ENCODE data around the gene MYRIP. TPM values are rescaled to one million over a fixed set of nuclear protein-coding genes. Genes with fewer than 3 reads are reported as not detected.

Gene MYRIP
- total RNA-seq, 1 experiment from 2014 or later: not detected

GRCh38 chr3:39839484-39839883 is 30.1 kb downstream of the MYRIP start:
- no TSS peak for BruUV-seq (replicated peaks)
- ATAC-seq: no peak
- CTCF ChIA-PET: no interaction called here

GRCh38 chr3:39843440-39843839 is 34.0 kb downstream of the MYRIP start:
- Histone ChIP-seq H3K9ac (ENCODE audit: low read length) (no peak overlapping the region), H3K4me2 (ENCODE audit: low read length) (no peak overlapping the region), H3K36me3 (ENCODE audit: low read depth, low read length) (no peaks in the 10 kb centered on the region), H3K4me3 (ENCODE audit: low read length) (no peak overlapping the region), H3K27ac (ENCODE audit: low read length) (no peak overlapping the region), H3K4me1 (ENCODE audit: insufficient read depth, low read length) (no peaks in the 10 kb centered on the region), H2AFZ (ENCODE audit: low read length) (no peak overlapping the region), H3K79me2 (ENCODE audit: low read length) (no peaks in the 10 kb centered on the region), H3K27me3 (ENCODE audit: low read length) (no peaks in the 10 kb centered on the region), H3F3A (ENCODE audit: low read length, unreplicated experiment) (no peaks in the 10 kb centered on the region), H3K9me2 (replicated peaks; ENCODE audit: low read length) (no peaks in the 10 kb centered on the region), H4K20me1 (ENCODE audit: low read length) (no peaks in the 10 kb centered on the region), H3K9me3 (ENCODE audit: low read length) (0 out of 2 replicates have a peak, but pooled peaks cover 3% of the 10 kb centered on the region)
- DNase-seq: no peak
- BruUV-seq (replicated peaks): no TSS peak
- POLR2A ChIA-PET (ENCODE audit: unreplicated experiment): no interaction called here
- CTCF ChIA-PET: no interaction called here
- TF ChIP-seq EZH2phosphoT487 (IDR thresholded peaks at IDR 0.05; ENCODE audit: borderline replicate concordance, low read length): no peak
- TF ChIP-seq EZH2 (IDR thresholded peaks at IDR 0.05; ENCODE audit: low read length, unreplicated experiment): no peak
- TF ChIP-seq CTCF (conservative IDR thresholded peaks at IDR 0.05; ENCODE audit: low read depth, low read length): no peak
- no peak for ATAC-seq
- intact Hi-C loops (cut with micrococcal nuclease): no loop called here

More at GRCh38 chr3:39839484-39839883, 30.1 kb downstream of the MYRIP start:
- Histone ChIP-seq H3K4me1 (ENCODE audit: insufficient read depth, low read length) (no peaks in the 10 kb centered on the region), H3K4me3 (ENCODE audit: low read length) (no peak overlapping the region), H3K27me3 (ENCODE audit: low read length) (no peaks in the 10 kb centered on the region), H3K36me3 (ENCODE audit: low read depth, low read length) (no peaks in the 10 kb centered on the region), H3K27ac (ENCODE audit: low read length) (no peak overlapping the region), H3K79me2 (ENCODE audit: low read length) (no peaks in the 10 kb centered on the region), H3F3A (ENCODE audit: low read length, unreplicated experiment) (no peaks in the 10 kb centered on the region), H3K9me2 (replicated peaks; ENCODE audit: low read length) (no peaks in the 10 kb centered on the region), H4K20me1 (ENCODE audit: low read length) (no peaks in the 10 kb centered on the region), H3K9ac (ENCODE audit: low read length) (no peak overlapping the region), H3K9me3 (ENCODE audit: low read length) (no peaks in the 10 kb centered on the region), H3K4me2 (ENCODE audit: low read length) (no peak overlapping the region), H2AFZ (ENCODE audit: low read length) (no peak overlapping the region)
- DNase-seq: no peak
- intact Hi-C loops (cut with micrococcal nuclease): no loop called here
- POLR2A ChIA-PET (ENCODE audit: unreplicated experiment): no interaction called here
- TF ChIP-seq EZH2phosphoT487 (IDR thresholded peaks at IDR 0.05; ENCODE audit: borderline replicate concordance, low read length): no peak
- no peak for TF ChIP-seq CTCF (conservative IDR thresholded peaks at IDR 0.05; ENCODE audit: low read depth, low read length)
- no peak for TF ChIP-seq EZH2 (IDR thresholded peaks at IDR 0.05; ENCODE audit: low read length, unreplicated experiment)

GRCh38 chr3:39848365-39848764 is 39.0 kb downstream of the MYRIP start:
- BruUV-seq (replicated peaks): no TSS peak
- no peak for TF ChIP-seq EZH2phosphoT487 (IDR thresholded peaks at IDR 0.05; ENCODE audit: borderline replicate concordance, low read length)
- no peak for TF ChIP-seq EZH2 (IDR thresholded peaks at IDR 0.05; ENCODE audit: low read length, unreplicated experiment)
- no peak for TF ChIP-seq CTCF (conservative IDR thresholded peaks at IDR 0.05; ENCODE audit: low read depth, low read length)
- H3K4me2 ChIP-seq (ENCODE audit: low read length): no peak overlapping the region
- H3K9me2 ChIP-seq (replicated peaks; ENCODE audit: low read length): no peaks in the 10 kb centered on the region
- no peak overlapping the region for H3K27ac ChIP-seq (ENCODE audit: low read length)
- ATAC-seq (no peak), DNase-seq (no peak)
- no peaks in the 10 kb centered on the region for H4K20me1 ChIP-seq (ENCODE audit: low read length)
- ChIA-PET CTCF (no interaction called here), POLR2A (ENCODE audit: unreplicated experiment) (no interaction called here)
- H3K27me3 ChIP-seq (ENCODE audit: low read length): no peaks in the 10 kb centered on the region
- H3K36me3 ChIP-seq (ENCODE audit: low read depth, low read length): no peaks in the 10 kb centered on the region
- no peak overlapping the region for H3K9ac ChIP-seq (ENCODE audit: low read length)
- no peaks in the 10 kb centered on the region for H3K79me2 ChIP-seq (ENCODE audit: low read length)
- H3F3A ChIP-seq (ENCODE audit: low read length, unreplicated experiment): no peaks in the 10 kb centered on the region
- 0 out of 2 replicates have a peak, but pooled peaks cover 4% of the 10 kb centered on the region for H3K9me3 ChIP-seq (ENCODE audit: low read length)
- H2AFZ ChIP-seq (ENCODE audit: low read length): no peak overlapping the region
- H3K4me1 ChIP-seq (ENCODE audit: insufficient read depth, low read length): no peaks in the 10 kb centered on the region
- H3K4me3 ChIP-seq (ENCODE audit: low read length): no peak overlapping the region
- intact Hi-C loops (cut with micrococcal nuclease): no loop called here
